NCI-H1694 (cell line): ENCODE data around the gene CFAP221.

Source experiments
- DNase-seq: peaks from one replicate; lab custom pipeline; 2025; lab: John Stamatoyannopoulos, UW

Gene CFAP221

DNA sequence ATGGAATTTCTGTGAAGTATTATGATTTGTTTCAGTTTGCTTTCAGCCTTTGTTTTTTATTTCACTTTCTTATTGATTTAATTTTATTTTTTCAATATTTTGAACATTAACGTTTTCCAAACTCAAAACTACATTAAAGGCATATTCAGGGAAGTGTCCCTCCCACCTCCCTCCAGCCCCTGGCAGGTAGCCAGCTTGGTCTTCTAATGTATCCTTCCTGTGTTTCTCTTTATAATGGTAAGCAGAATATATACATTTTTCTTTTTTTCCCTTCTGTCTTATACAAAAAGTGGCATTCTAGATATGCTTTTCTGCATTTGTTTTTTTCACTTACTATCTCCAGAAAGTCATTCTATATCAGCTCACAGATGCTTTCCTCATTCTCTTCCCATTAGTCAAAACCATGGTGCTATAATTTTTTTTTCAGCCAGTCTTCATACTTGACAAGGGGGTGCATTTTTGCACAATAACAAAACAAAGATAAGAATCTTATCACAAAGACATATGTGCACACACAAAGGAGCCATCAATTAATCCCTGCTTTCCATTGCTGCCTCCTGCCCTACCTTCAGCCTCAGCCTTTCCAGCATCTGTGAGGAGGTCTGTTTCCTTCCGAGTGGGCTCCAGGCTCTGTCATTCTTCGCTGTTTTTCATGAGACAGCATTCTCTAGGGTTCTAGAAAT, 101.1 kb downstream of the CFAP221 start:
- no peak for DNase-seq

DNA sequence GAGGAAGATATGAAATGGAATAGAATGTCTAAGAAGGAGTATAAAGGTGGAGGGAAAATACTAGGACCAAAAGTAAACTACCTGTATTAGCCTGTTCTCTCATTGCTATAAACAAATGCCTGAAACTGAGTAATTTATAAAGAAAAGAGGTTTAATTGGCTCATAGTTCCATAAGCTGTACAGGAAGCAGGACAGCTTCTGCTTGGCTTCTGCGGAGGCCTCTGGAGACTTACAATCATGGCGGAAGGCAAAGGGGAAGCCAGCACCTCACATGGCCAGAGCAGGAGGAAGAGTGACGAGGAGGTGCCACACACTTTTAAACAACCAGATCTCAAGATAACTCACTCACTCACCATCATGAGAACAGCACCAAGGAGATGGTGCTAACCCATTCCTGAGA, 101.9 kb downstream of the CFAP221 start:
- no peak for DNase-seq

DNA sequence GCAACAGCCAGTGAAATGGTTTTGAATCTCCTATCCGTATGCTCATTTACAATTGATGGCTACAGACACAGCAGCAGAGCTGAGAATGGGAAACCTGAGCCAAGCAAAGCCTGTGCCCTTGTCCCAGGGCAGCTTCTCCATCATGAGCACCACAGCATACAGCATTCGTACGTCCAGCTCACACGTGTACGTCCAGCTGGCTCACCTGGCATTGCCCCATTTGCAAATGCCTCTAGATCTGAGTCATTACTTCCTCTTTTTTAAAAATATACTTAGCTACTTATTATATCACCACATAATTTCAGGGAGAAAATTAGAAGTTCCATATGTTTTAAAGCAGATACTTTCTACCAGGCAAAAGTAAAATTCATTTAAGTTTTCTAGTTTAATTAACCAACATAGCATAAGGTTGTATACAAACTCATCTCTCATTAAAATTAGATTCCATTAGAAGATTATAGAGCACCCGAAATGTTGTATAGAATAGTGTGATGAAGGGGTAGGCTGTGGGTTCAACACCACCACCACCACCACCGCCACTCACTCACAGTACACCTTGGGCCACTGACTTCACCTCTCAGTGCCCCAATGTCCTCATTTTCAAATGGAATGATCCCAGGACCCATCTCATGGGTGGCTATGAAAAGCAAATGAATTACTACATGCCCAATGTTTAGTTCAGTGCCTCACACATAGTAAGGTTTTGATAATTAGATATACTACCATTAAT, 103.4 kb downstream of the CFAP221 start:
- no peak for DNase-seq

DNA sequence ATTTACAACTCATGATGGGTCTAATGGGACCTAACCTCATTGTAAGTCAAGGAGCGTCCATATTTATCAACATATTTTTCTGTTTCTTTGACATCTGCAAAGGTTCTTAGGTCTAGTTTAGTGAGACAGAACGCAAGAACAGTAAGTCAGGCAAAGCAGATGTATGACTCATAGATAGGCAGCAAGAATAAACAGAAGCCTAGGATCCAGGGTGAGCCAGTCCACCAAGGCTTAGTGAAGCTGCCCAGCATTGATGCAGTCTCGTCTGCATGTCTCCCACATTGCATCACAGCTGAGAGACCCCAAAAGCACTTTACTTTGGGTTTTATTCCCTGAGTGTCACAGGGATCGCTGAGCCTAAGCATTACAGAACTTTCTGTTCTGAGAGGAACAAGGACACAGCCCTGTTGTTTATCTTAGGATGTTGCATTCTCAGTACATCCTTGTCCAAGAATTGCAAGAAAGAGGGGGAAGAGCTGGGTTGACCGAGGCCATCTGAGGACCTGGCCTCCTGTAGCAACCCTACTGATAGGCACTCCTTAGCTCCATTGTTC, 105.2 kb downstream of the CFAP221 start:
- no peak for DNase-seq

DNA sequence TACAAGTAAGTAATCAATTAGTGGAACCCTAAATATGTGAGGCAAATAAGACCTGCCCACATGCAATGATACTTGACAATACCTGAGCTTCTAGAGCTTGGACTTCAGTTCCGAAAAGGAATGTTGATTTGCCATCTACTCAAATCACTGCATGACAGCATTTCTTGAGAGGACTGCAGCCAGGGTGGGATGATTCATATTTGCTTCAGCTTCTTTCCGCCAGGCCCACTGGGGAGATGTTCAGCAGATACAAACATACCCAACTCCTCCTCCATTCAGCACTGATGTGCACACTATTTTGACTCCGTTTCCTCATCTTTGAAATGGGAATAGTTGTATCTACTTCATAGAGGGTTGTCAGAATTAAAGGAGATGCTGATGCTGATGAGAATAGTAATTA, 106.0 kb downstream of the CFAP221 start:
- DNase-seq, result no peak

DNA sequence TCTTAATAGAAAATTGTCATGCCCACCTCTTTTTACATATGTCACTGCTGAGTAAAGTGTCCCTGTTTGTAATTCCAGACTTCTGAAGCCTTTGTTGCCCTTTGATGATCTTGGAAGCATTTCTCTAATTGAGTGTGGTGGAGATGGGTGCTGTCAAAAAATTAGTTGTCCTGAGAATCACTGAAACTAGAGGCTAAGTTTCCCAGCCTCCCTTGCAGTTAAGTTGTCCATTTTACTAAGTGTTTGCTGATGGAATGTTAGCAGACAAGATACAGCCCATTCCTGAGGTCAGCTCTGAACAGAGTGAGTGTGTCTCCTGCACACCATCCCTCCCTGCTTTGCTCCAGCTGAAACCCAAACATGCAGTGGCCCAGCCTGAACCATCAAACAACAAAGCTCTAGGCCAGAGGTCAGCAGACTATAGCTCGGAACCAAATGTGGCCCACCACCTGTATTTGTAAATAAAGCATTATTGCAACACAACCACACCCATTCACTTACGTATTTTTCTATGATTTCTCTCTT, 106.7 kb downstream of the CFAP221 start:
- no peak for DNase-seq

DNA sequence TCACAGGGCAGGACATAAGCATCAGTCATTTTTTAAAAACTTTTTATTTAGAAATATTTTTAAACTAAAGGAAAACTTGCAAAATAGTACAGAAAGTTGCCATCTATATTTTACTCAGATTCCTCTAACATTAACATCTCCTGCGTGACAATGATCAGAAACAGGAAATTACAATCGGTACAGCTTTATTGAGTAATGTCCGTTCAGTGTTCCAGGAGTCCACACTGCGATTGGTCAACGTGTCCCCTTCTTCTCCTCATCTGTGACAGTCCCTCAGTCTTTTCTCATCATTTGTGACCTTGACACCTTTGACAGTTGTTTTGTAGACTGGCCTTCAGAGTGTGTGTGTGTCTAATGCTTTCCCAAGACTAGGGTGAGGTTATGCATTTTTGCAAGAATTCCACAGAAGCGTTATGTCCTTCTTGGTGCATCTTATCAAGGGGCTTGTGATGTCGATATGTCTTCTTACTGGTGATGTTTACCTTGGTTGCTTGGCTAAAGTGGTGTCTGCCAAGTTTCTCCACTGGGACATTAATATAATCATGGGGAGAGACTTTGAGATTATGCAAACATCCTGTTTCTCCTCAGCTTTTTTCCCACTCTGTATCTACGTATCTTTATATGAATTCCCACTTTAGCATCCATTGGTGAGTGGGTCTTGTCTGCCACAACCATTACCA, 113.4 kb downstream of the CFAP221 start:
- no peak for DNase-seq

DNA sequence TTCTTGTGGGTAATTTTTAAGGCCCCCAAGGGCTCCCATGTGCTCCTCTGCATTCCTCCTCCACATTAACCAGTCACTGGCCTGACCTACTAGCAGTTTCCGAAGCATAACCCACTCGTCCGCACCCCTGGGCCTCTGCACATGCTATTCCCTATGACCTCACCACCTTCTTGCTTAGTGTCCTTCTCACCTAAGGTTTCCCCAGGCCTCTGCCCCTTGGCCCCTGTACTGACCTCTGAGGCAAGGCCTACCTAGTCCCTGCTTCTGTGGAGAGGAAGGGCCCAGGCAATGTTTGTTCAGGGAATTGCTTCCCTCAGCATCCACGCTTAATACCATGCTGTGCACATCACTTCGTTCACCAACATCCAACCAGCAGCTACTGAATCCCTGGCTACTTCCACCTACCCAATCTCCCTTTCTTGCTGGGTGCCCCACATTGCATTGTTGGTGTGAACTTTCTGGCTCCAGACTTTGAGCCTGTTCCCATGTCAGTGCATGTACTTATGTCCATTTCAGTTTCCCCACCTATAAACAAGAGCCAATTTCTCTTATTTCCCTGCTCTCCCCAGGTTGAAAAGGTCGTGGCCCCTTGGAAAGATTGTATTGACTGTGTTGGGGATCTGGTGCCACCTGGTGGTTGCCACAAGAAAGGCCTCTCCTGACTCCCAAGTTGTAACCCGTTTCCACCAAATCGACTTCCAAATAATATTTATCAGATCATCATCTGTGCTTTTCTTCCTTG, 115.5 kb downstream of the CFAP221 start:
- DNase-seq, result peak; percentile 55

DNA sequence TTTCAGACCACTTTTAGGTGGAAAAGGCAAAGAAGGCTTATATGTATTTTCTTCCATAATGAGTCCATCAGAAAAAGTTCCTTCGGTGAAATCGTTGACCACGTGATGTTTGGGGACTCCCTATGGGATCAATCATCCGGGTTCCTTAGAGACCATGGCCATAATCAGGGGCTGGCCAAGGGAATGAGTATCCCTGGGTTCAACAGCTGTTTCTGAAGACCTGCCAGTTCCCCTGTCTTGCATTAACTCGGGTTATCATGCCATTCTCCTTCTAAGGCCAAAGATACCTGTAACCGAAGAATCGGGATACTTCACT, 116.1 kb downstream of the CFAP221 start:
- DNase-seq, result no peak

DNA sequence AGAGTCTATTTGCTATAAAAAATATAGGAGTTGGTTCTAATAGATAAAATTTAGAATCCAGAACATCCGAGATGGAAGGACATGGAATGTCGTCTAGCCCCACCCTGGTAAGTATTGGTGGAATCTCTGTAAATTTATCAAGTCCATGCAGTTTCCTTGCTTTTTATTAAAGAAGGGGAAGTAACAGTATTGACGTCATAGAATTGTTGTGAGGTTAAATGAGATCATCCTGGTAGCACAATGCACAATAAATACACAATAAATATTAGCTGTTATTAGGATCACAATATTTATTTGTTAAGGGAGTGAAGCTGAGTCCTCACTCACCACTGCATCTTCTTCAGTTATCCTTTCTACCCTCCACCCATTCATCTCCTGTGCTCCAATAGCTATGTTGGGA, 118.0 kb downstream of the CFAP221 start:
- DNase-seq, result no peak

DNA sequence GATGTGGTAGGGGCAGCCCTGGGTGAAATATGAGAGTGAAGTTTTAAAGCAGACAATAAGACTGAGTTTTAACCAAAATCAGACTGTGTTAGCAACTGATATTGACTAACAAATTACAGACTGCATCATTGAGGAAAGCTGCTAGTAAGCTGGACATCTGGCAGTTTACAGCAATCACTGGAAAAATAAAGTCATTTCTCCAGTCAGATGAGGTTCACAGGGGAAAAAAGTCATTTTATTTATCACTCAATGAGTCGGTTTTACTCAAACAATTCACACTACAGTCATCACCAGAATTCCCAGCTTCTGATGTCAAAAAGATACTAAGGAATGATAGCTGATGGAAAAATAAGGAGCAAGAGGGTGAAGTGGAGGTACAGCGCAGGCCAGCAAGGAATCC, 124.3 kb downstream of the CFAP221 start:
- DNase-seq, result no peak

DNA sequence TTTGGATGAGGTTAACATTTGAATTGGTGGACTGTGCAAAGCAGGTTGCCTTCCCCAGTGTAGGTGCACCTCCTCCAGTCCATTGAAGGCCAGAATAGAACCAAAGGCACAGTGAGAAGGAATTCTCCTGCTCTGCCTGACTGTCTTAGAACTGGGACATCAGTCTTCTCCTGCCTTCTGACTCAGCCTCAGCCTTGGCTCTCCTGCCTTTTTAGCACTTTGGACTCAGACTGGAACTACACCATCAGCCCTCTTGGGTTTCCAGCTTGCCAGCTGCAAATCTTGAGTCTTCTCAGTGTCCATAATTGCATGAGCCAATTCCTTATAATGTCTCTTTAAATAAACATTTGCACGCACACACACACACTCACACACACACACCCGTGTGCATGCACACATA, 126.8 kb downstream of the CFAP221 start:
- no peak for DNase-seq

DNA sequence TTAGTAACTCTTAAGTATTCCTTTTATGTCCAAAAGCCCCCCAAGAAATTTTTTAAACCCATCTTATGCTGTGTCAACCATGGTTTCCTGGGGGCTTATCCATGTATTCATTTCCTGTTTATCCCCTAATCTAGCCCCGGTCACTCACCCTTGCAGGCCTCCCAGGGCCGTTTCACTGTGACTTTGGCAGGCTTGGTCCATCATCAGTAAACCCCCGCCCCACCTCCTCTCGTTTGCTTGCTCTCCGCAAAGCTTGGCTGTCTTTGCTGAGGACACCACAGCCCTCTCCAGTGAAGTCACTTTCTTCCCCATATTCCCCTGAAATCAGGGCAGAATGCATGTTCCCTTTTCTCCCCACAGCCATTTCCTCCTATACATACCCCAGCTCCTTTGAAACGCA, 127.5 kb downstream of the CFAP221 start:
- no peak for DNase-seq

DNA sequence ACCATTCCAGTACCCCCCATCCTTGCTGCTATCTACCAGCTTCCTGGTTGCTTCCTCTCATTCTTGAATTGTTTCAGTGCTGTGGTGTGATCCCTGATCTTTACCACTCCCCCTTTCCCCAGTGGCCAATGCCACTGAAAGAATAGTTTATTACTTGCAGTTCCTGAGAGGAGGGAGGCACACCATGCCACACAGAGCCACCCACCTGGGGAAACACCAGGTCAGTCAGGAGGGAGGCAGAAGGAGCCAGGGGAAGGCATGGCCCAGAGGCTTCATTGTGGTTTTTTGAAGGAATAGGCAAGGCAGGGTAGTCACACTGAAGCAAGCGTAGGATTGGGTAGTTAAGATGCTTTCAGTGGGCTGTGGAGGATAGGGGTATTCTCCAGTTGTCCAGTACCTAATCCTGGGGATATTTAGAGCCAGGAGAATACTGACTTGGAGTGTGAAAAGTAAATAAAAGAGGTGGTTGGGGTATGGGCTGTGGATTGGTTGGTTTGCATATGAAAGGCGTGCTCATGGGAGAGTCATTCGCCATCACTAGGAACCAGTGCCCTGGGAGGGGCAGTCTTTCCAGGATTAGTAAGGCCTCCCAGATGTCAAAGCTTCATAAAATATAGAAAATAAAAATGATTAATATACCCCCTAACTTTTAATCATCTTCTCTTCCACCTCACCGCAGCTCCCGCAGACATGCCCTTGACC, 128.1 kb downstream of the CFAP221 start:
- no peak for DNase-seq

DNA sequence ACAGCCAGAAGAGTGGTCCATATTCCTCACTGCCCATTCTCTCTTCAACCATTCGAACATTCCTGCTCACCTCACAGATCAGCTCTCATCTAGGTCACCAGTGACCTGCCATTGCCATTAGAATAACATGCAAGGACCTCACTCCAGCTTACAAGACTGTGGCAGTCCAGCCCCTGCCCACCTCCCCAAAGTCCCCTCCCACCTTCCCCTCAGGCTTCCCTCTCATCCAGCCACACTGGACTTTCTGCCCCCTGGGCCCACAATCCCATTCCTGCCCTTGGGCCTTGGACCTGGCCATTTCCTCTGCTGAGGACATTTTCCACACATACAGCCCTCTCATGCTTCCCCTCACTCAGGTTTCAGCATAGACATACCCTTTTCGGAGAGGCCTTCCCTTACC, 129.5 kb downstream of the CFAP221 start:
- DNase-seq, result no peak

DNA sequence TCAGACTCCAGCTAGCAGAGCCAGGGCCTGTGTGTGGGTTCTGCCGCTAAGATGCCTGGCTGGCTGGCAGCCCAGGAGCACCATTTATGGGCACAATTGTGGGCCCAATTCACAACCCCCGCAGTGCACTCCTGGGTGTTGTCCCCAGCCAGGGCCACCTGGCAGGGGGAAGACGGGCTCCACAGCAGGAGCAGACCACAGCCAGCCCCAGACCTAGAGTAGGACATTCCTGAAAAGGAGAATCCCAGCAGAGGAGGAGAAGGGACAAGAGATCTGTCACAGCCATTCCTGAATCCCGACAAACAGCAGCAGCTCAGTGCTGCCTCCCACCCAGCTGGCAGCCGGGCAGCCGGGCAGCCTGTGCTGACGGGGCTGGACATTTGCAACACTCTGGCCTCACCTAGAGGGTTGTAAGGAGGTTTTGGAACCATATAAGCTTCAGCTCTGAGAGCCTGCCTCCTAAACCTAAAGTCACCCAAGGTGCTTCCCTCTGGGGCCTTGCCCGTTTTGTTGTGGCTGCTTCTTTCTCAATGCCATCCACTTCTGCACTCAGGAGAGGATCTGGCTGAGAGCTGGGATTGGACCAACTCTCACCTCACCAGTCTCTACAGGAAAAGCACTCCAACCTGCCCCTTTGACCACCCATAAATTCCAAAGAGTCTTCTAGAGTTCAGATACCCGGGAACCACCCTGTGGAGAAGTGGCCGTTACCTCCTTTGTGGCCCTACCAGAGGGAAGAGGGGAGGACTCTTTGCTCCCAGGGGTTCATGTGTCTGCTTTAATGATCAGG, 130.7 kb downstream of the CFAP221 start:
- DNase-seq, result no peak

DNA sequence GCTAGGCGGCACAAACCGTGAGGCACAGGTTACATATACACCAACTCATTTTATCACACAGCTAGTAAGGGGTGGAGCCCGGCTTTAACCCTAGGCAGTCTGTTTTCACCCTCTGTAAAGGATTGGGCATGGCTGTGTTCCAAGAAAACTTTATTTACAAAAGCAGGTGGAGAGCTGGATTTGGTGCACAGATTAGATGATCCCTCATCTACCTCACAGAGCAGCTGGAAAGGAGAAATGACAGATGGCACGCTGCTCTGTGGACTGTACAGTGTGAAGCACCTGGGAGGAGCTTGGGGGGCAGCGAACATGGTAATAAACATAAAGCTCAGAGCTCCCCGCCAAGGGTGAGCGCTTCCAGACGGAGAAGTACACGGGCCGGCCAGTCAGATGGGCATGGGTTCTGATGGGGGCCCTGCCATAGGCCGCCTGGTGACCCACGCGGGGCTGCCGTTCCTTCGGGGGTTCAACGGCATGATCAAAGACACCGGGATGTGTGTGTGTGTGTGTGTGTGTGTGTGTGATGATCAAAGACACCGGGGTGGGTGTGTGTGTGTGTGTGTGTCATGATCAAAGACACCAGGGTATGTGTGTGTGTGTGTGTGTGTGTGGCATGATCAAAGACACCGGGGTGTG, 133.9 kb downstream of the CFAP221 start:
- DNase-seq, result peak; percentile 97

DNA sequence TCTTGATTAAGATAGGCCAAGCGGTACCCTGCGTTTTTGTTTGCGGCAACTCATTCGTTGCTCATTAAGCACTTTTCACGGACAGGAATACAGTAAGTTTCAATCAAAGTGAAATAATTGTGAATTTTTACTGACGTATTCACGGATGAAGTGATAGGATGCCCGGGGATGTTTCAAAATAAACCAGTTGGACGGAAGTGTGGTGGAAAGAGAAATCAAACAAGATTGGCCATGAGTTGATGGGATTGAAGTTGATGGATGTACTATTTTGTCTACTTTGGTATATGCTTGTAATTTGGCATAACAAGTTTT, 135.2 kb downstream of the CFAP221 start:
- no peak for DNase-seq

DNA sequence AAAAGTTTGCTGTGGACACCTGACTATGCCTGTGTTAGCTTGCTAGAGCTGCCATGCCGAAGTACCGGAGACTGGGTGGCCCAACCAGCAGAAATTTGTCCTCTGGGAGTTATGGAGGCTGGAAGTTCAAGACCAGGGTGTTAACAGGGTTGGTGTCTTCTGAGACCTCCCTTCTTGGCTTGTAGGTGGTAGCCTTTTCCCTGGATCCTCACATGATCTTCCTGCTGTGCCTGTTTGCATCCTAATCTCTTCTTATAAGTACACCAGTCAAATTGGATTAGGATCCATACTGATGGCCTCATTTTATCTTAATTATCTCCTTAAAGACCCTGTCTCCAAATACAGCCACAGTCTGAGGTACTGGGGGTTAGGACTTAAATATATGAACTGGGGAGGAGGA, 135.6 kb downstream of the CFAP221 start:
- DNase-seq, result no peak

DNA sequence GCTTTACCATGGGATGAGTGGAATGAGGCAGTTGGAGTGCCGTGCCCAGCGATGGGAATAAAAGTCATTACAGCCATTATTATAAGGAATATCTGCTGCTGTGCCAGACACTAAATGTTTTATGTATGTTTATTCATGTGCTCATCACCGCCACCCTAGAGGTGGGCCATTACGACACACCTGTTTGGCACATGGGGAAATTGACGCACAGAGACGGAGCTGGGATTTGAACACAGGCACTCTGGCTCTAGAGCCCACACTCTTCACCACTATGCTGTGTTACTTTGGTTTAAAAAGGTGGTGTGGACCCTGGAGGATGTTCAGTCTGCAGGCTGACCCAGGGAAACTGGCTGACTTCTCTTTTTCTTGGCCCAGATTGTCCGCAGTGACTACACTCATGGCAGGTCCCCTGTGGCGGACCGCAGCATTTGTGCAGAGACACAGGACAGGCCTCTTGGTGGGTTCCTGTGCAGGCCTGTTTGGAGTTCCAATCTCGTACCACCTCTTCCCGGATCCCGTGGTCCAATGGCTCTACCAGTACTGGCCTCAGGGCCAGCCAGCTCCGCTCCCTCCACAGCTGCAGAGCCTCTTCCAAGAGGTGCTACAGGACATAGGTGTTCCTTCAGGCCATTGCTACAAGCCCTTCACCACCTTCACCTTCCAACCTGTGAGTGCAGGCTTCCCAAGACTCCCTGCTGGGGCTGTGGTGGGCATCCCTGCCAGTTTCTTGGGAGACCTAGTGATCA, 136.4 kb downstream of the CFAP221 start:
- no peak for DNase-seq
